ENCODE results near the gene ARV1. TPM values are rescaled to one million over a fixed set of nuclear protein-coding genes. Genes with fewer than 3 reads are reported as not detected.

ARV1 gene
- total RNA-seq, 1 experiment from 2014 or later = 8.0 TPM

DNA sequence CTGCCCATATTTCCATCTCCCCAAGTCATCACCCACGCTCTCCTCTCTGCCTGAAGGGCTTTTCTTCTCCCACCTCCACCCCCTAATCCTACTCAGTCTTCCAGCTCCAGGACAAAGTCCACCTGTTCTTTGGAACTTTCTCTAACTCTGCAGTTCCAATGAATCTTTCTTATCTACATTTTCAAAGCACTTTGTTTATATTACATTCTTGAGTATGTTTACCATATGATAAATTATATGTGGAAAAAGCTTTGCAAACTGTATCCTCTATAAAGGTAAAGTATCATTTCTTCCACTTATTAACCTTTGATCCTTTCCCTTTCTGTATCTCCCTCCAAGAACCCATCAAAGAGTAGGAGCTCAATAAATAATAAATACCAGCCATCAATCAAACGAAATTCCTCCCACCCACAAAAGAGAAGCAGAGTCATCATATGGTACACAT, 39.9 kb upstream of the ARV1 start:
- Histone ChIP-seq H3K4me2 (ENCODE audit: insufficient read depth, insufficient read length, low read length) (no peak overlapping the region), H3K18ac (ENCODE audit: insufficient read length, low read depth, low read length) (no peak overlapping the region), H3K27me3 (ENCODE audit: insufficient read depth, low read length) (no peaks in the 10 kb centered on the region), H2BK20ac (ENCODE audit: low read depth, low read length, poor library complexity, severe bottlenecking) (no peak overlapping the region), H2BK5ac (ENCODE audit: insufficient read length, low read length) (no peak overlapping the region), H4K5ac (ENCODE audit: insufficient read length, low read depth, low read length) (no peak overlapping the region), H2AK5ac (ENCODE audit: insufficient read length, low read length) (no peak overlapping the region), H3K27ac (ENCODE audit: insufficient read length, low read depth, low read length) (no peak overlapping the region), H4K20me1 (ENCODE audit: control insufficient read depth, insufficient read depth, insufficient read length) (no peaks in the 10 kb centered on the region), H3K9me3 (ENCODE audit: control insufficient read depth, low read depth, low read length) (no peaks in the 10 kb centered on the region), H2BK120ac (ENCODE audit: low read depth, low read length, poor library complexity, severe bottlenecking) (no peak overlapping the region), H3K14ac (ENCODE audit: insufficient read depth, low read length) (no peak overlapping the region), H3K56ac (ENCODE audit: insufficient read length, low read depth, low read length) (no peak overlapping the region), H3K4me1 (ENCODE audit: insufficient read depth, low read length) (no peaks in the 10 kb centered on the region), H2BK12ac (ENCODE audit: insufficient read length, low read depth, low read length) (no peak overlapping the region), H3K4ac (ENCODE audit: low read depth, low read length) (no peak overlapping the region), H3K79me1 (ENCODE audit: insufficient read depth, low read depth, low read length, poor library complexity, severe bottlenecking) (no peaks in the 10 kb centered on the region), H2BK15ac (ENCODE audit: low read depth, low read length) (no peak overlapping the region), H4K91ac (ENCODE audit: insufficient read length, low read depth, low read length) (no peak overlapping the region), H3K23me2 (ENCODE audit: insufficient read length, low read depth, low read length, poor library complexity, severe bottlenecking) (no peaks in the 10 kb centered on the region), H3K23ac (ENCODE audit: insufficient read length, low read depth, low read length) (no peak overlapping the region), H3T11ph (ENCODE audit: low read length) (no peak overlapping the region), H3K9ac (ENCODE audit: extremely low read depth, insufficient read length, low read length) (no peak overlapping the region), H2AFZ (ENCODE audit: low read length) (no peak overlapping the region), H4K8ac (replicated peaks; ENCODE audit: insufficient read length, low read depth, low read length) (no peak overlapping the region), H3K79me2 (ENCODE audit: insufficient read depth, low read length) (no peaks in the 10 kb centered on the region)
- H3K27ac Mint-ChIP-seq = no peak overlapping the region
- H3K4me1 Mint-ChIP-seq = no peaks in the 10 kb centered on the region
- no peak overlapping the region for H3K4me3 Mint-ChIP-seq
- WGBS (ENCODE audit: extremely low coverage, insufficient read length, low lambda C conversion rate) = no CpG with 5 or more reads among the region's 2 CpGs
- H3K27me3 Mint-ChIP-seq (ENCODE audit: low read depth) = no peaks in the 10 kb centered on the region; the same call in 1 of the 2 replicates
- no peak for TF ChIP-seq CTCF (conservative IDR thresholded peaks at IDR 0.05)
- no peaks in the 10 kb centered on the region for H3K36me3 Mint-ChIP-seq (ENCODE audit: insufficient read depth in 1 of 3, low read depth in 3 of 3)
- no peaks in the 10 kb centered on the region for H3K9me3 Mint-ChIP-seq
- no peak for DNase-seq
